ENCODE measurements around the gene SAMD10. TPM values are rescaled to one million over a fixed set of nuclear protein-coding genes. Genes with fewer than 3 reads are reported as not detected.
"Not testable (repeated sequence)": the region's sequence is repeated elsewhere in the genome, so short reads cannot be mapped to it uniquely, and the experiment has no call there.

SAMD10 gene
- total and polyA plus RNA-seq, 3 experiments from 2014 or later = 15.6 to 24.5 (median 19.3) TPM

DNA sequence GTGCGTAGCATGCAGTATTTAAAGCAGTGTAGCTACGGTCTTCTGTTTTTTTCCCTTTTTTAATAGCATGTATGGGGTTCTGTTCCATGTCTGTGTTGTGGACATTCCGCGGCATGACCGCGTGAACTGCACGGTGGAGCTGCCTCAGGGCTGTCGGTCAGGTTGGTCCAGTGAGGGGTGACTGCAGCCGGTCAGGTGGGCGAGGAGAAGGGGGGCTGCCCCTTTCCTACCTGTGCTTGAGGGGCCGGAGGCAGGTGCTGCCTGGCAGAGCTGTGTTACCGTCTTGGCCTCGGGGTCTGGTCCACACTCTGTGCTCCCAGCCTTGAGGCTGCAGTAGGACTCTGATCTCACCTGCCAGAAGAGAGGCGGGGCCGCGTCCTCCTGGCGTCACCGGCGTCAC lies 47.7 kb downstream of the SAMD10 start:
- Histone ChIP-seq H3K36me3 (ENCODE audit: insufficient read depth, low read length) (peaks cover 33% of the 10 kb centered on the region), H3K4me1 (ENCODE audit: insufficient read depth, low read length) (no peaks in the 10 kb centered on the region), H3K4me3 (ENCODE audit: low read length) (no peak overlapping the region), H3K27me3 (ENCODE audit: insufficient read depth, low read length, poor library complexity, severe bottlenecking) (no peaks in the 10 kb centered on the region), H3K27ac (ENCODE audit: low read depth, low read length) (no peak overlapping the region), H3K9me3 (ENCODE audit: low read length) (no peaks in the 10 kb centered on the region)
- H3K4me1 Mint-ChIP-seq = peaks cover 6 to 15% (median 11%) of the 10 kb centered on the region in 3 donors
- DNase-seq = no peak
- H3K27me3 Mint-ChIP-seq = no peaks in the 10 kb centered on the region
- ChIA-PET POLR2A (no interaction called here), CTCF (no interaction called here)
- H3K4me3 Mint-ChIP-seq = no peak overlapping the region
- H3K9me3 Mint-ChIP-seq = no peaks in the 10 kb centered on the region
- no peak overlapping the region for H3K27ac Mint-ChIP-seq
- H3K36me3 Mint-ChIP-seq = peaks cover 0 to 86% (median 8%) of the 10 kb centered on the region in 3 donors

DNA sequence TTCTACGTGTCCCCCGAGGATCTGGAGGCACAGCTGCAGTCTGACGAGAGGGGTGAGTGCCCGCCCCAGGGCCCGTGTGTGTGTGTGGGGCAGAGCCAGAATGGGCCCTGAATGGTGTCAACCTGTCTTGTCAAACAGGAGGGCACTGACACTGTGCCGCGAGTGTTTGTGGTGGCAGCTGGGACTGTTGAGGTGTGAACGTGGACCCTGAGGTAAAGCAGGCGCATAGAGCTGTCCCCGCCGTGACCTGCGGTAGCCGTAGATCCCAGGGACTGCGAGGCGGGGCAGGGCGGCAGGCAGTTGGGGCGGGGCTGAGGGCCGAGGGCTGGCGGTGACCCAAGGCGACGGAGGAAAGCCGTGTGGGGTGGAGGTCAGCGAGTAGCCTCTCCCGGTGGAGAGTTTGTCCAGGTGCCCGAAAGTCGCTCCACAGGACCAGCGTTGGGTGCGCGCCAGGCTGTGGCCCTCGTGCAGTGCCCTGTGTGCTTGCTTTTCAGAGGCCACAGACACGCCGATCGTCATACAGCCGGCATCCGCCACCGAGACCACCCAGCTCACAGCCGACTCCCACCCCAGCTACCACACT lies 48.4 kb downstream of the SAMD10 start:
- H3K4me1 ChIP-seq (ENCODE audit: insufficient read depth, low read length) = no peaks in the 10 kb centered on the region
- H3K36me3 Mint-ChIP-seq = peaks cover 0 to 90% (median 12%) of the 10 kb centered on the region in 3 donors
- no peaks in the 10 kb centered on the region for H3K9me3 Mint-ChIP-seq
- H3K27ac ChIP-seq (ENCODE audit: low read depth, low read length) = no peak overlapping the region
- no peaks in the 10 kb centered on the region for H3K9me3 ChIP-seq (ENCODE audit: low read length)
- CTCF ChIA-PET = no interaction called here
- peak overlapping the region in 1 of 8 donors; percentile 70 for H3K27ac Mint-ChIP-seq
- DNase-seq = no peak
- H3K4me3 ChIP-seq (ENCODE audit: low read length) = no peak overlapping the region
- POLR2A ChIA-PET = no interaction called here
- no peaks in the 10 kb centered on the region for H3K27me3 Mint-ChIP-seq
- peaks cover 8 to 22% (median 17%) of the 10 kb centered on the region in 3 donors for H3K4me1 Mint-ChIP-seq
- H3K27me3 ChIP-seq (ENCODE audit: insufficient read depth, low read length, poor library complexity, severe bottlenecking) = no peaks in the 10 kb centered on the region
- H3K36me3 ChIP-seq (ENCODE audit: insufficient read depth, low read length) = peaks cover 33% of the 10 kb centered on the region
- no peak overlapping the region for H3K4me3 Mint-ChIP-seq

DNA sequence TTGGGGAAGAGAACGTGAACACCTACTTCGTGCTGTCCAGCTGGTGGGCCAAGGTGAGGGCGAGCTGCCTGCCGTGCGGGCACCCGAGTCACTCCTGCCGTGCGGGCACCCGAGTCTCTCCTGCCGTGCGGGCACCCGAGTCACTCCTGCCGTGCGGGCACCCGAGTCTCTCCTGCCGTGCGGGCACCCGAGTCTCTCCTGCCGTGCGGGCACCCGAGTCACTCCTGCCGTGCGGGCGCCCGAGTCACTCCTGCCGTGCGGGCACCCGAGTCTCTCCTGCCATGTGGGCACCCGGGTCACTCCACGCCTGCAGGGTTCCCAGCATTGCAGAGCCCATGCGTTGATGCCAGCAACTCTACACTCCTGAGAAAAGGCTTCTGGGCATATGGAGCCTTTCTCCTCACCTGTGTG lies 50.0 kb downstream of the SAMD10 start:
- H3K4me3 Mint-ChIP-seq; CTCF ChIA-PET; H3K4me3 ChIP-seq (ENCODE audit: low read length); H3K27ac ChIP-seq (ENCODE audit: low read depth, low read length); H3K4me1 ChIP-seq (ENCODE audit: insufficient read depth, low read length); H3K9me3 ChIP-seq (ENCODE audit: low read length); H3K9me3 Mint-ChIP-seq; H3K27me3 ChIP-seq (ENCODE audit: insufficient read depth, low read length, poor library complexity, severe bottlenecking); DNase-seq; H3K27me3 Mint-ChIP-seq: not testable (repeated sequence)
- POLR2A ChIA-PET = interaction anchor here (0.7 kb wide), 1 partner anchor 11 kb away, joined by 3 read pairs; no protein-coding TSS in a partner anchor
- peak overlapping the region in 1 of 8 donors; percentile 13 for H3K27ac Mint-ChIP-seq
- H3K36me3 Mint-ChIP-seq = peaks cover 0 to 85% (median 10%) of the 10 kb centered on the region in 3 donors
- H3K4me1 Mint-ChIP-seq = peaks cover 10 to 28% (median 24%) of the 10 kb centered on the region in 3 donors
- peaks cover 33% of the 10 kb centered on the region for H3K36me3 ChIP-seq (ENCODE audit: insufficient read depth, low read length)

DNA sequence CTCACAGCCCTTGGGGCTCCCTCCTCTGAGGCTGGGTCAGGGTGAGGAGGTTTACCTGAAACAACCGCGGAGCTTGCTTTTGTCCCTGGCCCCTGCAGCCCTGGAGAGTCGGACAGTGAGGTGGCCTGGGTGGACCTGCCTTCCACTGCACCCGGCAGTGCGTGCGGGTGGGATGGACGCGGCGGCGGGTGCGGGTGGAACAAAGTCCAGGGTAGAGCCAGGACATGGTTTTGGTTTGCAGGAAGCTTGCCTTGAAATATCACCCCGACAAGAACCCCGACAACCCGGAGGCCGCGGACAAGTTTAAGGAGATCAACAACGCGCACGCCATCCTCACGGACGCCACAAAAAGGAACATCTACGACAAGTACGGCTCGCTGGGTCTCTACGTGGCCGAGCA lies 50.4 kb downstream of the SAMD10 start:
- ChIA-PET CTCF (interaction anchor here (1.6 kb wide), 1 partner anchor 110 kb away, joined by 4 read pairs; no protein-coding TSS in a partner anchor), POLR2A (no interaction called here)
- no peaks in the 10 kb centered on the region for H3K9me3 Mint-ChIP-seq
- Histone ChIP-seq H3K4me3 (ENCODE audit: low read length) (no peak overlapping the region), H3K36me3 (ENCODE audit: insufficient read depth, low read length) (peaks cover 33% of the 10 kb centered on the region), H3K27ac (ENCODE audit: low read depth, low read length) (no peak overlapping the region), H3K27me3 (ENCODE audit: insufficient read depth, low read length, poor library complexity, severe bottlenecking) (no peaks in the 10 kb centered on the region), H3K9me3 (ENCODE audit: low read length) (no peaks in the 10 kb centered on the region), H3K4me1 (ENCODE audit: insufficient read depth, low read length) (no peaks in the 10 kb centered on the region)
- no peaks in the 10 kb centered on the region for H3K27me3 Mint-ChIP-seq
- no peak for DNase-seq
- peaks cover 11 to 28% (median 27%) of the 10 kb centered on the region in 3 donors for H3K4me1 Mint-ChIP-seq
- no peak overlapping the region for H3K4me3 Mint-ChIP-seq
- peaks cover 0 to 82% (median 10%) of the 10 kb centered on the region in 3 donors for H3K36me3 Mint-ChIP-seq
- no peak overlapping the region for H3K27ac Mint-ChIP-seq

DNA sequence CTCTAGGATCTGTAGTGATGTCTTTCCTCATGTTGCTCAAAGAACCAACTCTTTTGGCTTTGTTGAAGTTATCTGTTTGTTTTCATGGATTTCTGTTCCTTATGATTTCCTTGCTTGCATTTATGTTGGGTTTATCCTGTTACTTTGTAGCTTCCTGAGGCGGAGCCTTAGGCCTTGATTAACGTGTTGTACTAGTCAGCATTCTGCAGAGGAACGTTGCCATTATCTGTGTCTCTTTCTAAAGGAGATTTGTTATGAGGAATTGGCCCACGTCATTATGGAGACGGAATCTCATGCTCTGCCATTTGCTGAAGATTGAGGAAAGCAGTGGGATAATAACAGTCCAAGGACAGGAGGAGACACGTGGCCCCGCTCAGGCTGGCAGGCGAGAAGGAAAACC lies 53.1 kb downstream of the SAMD10 start:
- ChIA-PET CTCF (no interaction called here), POLR2A (no interaction called here)
- Mint-ChIP-seq H3K27me3 (no peaks in the 10 kb centered on the region), H3K36me3 (peaks cover 0 to 64% (median 8%) of the 10 kb centered on the region in 3 donors), H3K9me3 (no peaks in the 10 kb centered on the region), H3K27ac (peak overlapping the region in 2 of 8 donors; percentile 5 to 82), H3K4me1 (peaks cover 14 to 33% (median 32%) of the 10 kb centered on the region in 3 donors), H3K4me3 (no peak overlapping the region)
- Histone ChIP-seq H3K4me3 (ENCODE audit: low read length) (no peak overlapping the region), H3K9me3 (ENCODE audit: low read length) (no peaks in the 10 kb centered on the region), H3K27me3 (ENCODE audit: insufficient read depth, low read length, poor library complexity, severe bottlenecking) (no peaks in the 10 kb centered on the region), H3K27ac (ENCODE audit: low read depth, low read length) (no peak overlapping the region), H3K36me3 (ENCODE audit: insufficient read depth, low read length) (peaks cover 21% of the 10 kb centered on the region), H3K4me1 (ENCODE audit: insufficient read depth, low read length) (no peaks in the 10 kb centered on the region)
- DNase-seq = no peak

DNA sequence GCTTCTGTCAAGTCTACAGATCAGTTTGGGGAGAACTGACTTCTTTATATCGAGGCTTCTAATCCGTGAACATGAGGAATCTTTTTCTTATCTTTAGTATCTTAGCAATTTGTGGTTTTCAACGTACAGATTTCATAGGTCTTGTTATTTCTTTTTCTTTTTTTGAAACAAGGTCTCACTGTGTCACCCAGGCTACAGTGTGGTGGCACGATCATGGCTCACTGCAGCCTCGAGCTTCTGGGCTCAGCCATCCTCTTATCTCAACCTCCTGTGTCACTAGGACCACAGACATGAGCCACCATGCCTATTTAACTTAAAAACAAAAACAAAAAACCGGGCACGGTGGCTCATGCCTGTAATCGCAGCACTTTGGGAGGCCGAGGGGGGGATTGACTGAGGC lies 55.2 kb downstream of the SAMD10 start:
- Histone ChIP-seq H3K27ac (ENCODE audit: low read depth, low read length) (no peak overlapping the region), H3K36me3 (ENCODE audit: insufficient read depth, low read length) (peaks cover 12% of the 10 kb centered on the region), H3K27me3 (ENCODE audit: insufficient read depth, low read length, poor library complexity, severe bottlenecking) (no peaks in the 10 kb centered on the region), H3K4me3 (ENCODE audit: low read length) (no peak overlapping the region), H3K4me1 (ENCODE audit: insufficient read depth, low read length) (no peaks in the 10 kb centered on the region), H3K9me3 (ENCODE audit: low read length) (no peaks in the 10 kb centered on the region)
- H3K27me3 Mint-ChIP-seq = no peaks in the 10 kb centered on the region
- peak overlapping the region in 3 of 8 donors; percentile 1 to 45 (median 17) for H3K27ac Mint-ChIP-seq
- H3K4me3 Mint-ChIP-seq = no peak overlapping the region
- peaks cover 0 to 50% (median 5%) of the 10 kb centered on the region in 3 donors for H3K36me3 Mint-ChIP-seq
- peaks cover 14 to 33% (median 32%) of the 10 kb centered on the region in 3 donors for H3K4me1 Mint-ChIP-seq
- ChIA-PET POLR2A (no interaction called here), CTCF (interaction anchor here (1.2 kb wide), 1 partner anchor 50 kb away, joined by 3 read pairs; no protein-coding TSS in a partner anchor)
- DNase-seq = no peak
- H3K9me3 Mint-ChIP-seq = no peaks in the 10 kb centered on the region

Other genes with a start within 250 kb of the SAMD10 start
- 10 to 100 TPM; 18.4 to 19.6 TPM for gene LIME1, start 243.0 kb downstream of the SAMD10 start, total RNA-seq
- gene LIME1, start 243.0 kb downstream of the SAMD10 start, polyA plus RNA-seq = 366 TPM
- gene SLC2A4RG, start 239.9 kb downstream of the SAMD10 start, total RNA-seq = 10 to 100 TPM; 37.5 to 40.6 TPM
- gene SLC2A4RG, start 239.9 kb downstream of the SAMD10 start, polyA plus RNA-seq = 7.8 TPM
- gene ZBTB46, start 148.4 kb downstream of the SAMD10 start, total RNA-seq = under 1 TPM; 0.31 to 0.39 TPM
- 0.08 TPM for gene ZBTB46, start 148.4 kb downstream of the SAMD10 start, polyA plus RNA-seq
- gene ABHD16B, start 118.1 kb downstream of the SAMD10 start, total RNA-seq = not detected
- gene ABHD16B, start 118.1 kb downstream of the SAMD10 start, polyA plus RNA-seq = not detected
- gene TPD52L2, start 114.4 kb downstream of the SAMD10 start, total RNA-seq = 10 to 100 TPM; 60.0 to 64.4 TPM
- 72.1 TPM for gene TPD52L2, start 114.4 kb downstream of the SAMD10 start, polyA plus RNA-seq
- 10 to 100 TPM; 38.9 to 40.9 TPM for gene DNAJC5, start 84.5 kb downstream of the SAMD10 start, total RNA-seq
- 8.3 TPM for gene DNAJC5, start 84.5 kb downstream of the SAMD10 start, polyA plus RNA-seq
- 10 to 100 TPM; 35.7 to 36.2 TPM for gene UCKL1, start 23.2 kb downstream of the SAMD10 start, total RNA-seq
- 34.5 TPM for gene UCKL1, start 23.2 kb downstream of the SAMD10 start, polyA plus RNA-seq
- gene ZNF512B, start 9.7 kb downstream of the SAMD10 start, total RNA-seq = 10 to 100 TPM; 11.5 to 12.1 TPM
- gene ZNF512B, start 9.7 kb downstream of the SAMD10 start, polyA plus RNA-seq = 1.0 TPM
- gene PRPF6, start 1.5 kb upstream of the SAMD10 start, total RNA-seq = 10 to 100 TPM; 76.2 to 78.3 TPM
- 97.1 TPM for gene PRPF6, start 1.5 kb upstream of the SAMD10 start, polyA plus RNA-seq
- gene C20orf204, start 56.5 kb upstream of the SAMD10 start, total RNA-seq = 1 to 10 TPM; 2.4 to 2.7 TPM
- 0.40 TPM for gene C20orf204, start 56.5 kb upstream of the SAMD10 start, polyA plus RNA-seq
- gene SOX18, start 70.0 kb upstream of the SAMD10 start, total RNA-seq = not detected
- gene SOX18, start 70.0 kb upstream of the SAMD10 start, polyA plus RNA-seq = not detected
- gene TCEA2, start 83.6 kb upstream of the SAMD10 start, total RNA-seq = 10 to 100 TPM; 24.2 to 24.5 TPM
- gene TCEA2, start 83.6 kb upstream of the SAMD10 start, polyA plus RNA-seq = 30.9 TPM
- 10 to 100 TPM; 35.3 to 36.9 TPM for gene RGS19, start 99.9 kb upstream of the SAMD10 start, total RNA-seq
- gene RGS19, start 99.9 kb upstream of the SAMD10 start, polyA plus RNA-seq = 120 TPM
- under 1 TPM; 0.38 to 0.44 TPM for gene OPRL1, start 100.4 kb upstream of the SAMD10 start, total RNA-seq
- 0.49 TPM for gene OPRL1, start 100.4 kb upstream of the SAMD10 start, polyA plus RNA-seq
- under 1 TPM; 0.29 to 0.39 TPM for gene LKAAEAR1, start 104.8 kb upstream of the SAMD10 start, total RNA-seq
- 1.2 TPM for gene LKAAEAR1, start 104.8 kb upstream of the SAMD10 start, polyA plus RNA-seq
- gene NPBWR2, start 127.9 kb upstream of the SAMD10 start, total RNA-seq = not detected
- not detected for gene NPBWR2, start 127.9 kb upstream of the SAMD10 start, polyA plus RNA-seq
- under 1 TPM in 1 of 2 experiments, not detected in 1; 0.07 TPM for gene MYT1, start 184.8 kb upstream of the SAMD10 start, total RNA-seq
- gene MYT1, start 184.8 kb upstream of the SAMD10 start, polyA plus RNA-seq = not detected

Data from CD8-positive, alpha-beta memory T cell (primary cell).